ENCODE measurements around the gene DNAJA4. TPM values are rescaled to one million over a fixed set of nuclear protein-coding genes. Genes with fewer than 3 reads are reported as not detected.

DNAJA4 gene
- total RNA-seq (ENCODE audit: insufficient read depth, low replicate concordance) = 30.1 TPM

DNA sequence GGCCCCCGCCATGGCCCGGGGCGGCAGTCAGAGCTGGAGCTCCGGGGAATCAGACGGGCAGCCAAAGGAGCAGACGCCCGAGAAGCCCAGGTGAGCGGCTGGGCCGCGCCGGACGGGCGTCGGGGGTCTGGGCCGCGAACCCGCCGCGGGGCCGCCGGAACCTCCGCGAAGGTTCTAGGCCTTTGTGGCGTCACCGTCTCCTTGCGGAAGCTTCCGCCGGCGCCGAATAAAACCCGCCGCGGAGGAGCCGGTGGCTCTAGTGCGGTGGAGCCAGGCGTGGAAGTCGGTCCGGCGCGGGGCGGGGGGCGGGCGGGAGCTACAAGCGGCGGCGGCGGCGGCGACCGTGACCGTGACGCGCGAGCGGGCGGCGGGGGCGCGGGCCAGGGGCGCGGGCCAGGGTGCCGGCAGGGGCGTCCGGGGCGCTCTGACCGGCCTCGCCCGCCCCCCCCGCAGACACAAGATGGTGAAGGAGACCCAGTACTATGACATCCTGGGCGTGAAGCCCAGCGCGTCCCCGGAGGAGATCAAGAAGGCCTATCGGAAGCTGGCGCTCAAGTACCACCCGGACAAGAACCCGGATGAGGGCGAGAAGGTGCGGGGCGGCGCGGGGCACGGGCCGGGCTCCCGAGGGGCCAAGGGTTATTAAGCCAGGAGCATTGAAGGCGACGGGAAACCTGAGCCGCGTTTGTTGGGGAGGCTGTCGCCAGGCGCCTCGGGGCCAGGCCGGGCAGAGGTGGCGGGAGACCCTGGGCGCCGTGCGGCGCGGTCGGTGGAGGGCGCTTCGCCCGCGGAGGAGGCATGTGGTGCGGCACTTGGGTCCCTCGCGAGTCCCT, at the start of gene DNAJA4:
DNAJA4 (plus strand) TSS at position 259 of the 833 bp plus-strand sequence; CDS start at position 461, 202 bp downstream.
- peak; percentile 55 for DNase-seq (ENCODE audit: low spot score)

DNA sequence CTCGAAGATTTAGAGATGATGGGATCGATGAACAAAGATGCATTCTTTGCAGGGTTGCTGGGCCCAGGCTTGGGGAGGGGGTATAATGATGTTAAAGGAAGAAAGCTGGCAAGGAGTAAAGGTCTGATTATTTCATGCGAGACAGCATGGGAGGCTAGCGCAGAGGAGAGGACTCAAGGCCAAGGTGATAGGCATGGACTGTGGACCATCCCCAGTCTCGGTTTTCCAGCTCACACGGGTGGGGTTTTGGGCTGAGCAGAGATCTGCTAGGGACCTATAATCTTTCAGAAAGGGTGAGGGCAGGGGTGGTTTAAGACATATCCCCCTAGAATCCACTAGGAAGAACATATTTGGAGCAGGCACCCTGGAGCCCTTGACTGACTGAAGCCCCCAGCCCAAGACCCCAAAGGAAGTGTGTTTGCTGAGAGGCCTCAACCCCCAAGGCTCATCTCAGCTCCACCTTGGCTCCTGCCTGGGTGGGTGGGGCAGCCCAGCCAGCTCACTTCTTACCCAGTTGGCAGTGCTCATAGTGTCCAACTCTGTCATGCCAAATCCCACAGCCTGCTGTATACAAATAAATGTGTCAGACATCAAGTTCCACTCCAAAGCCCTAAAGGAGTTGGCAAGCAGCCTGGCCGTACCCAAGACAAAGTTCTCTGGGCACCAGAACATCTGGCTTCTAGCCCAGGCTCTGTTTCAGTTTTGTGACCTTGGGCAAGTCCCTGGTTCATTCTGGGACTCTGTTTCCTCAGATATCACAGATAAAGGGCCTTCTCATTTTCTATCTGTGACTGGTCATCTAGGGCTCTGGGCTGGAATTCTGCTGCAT, 47.9 kb upstream of the DNAJA4 start:
- DNase-seq (ENCODE audit: low spot score) = no peak

DNA sequence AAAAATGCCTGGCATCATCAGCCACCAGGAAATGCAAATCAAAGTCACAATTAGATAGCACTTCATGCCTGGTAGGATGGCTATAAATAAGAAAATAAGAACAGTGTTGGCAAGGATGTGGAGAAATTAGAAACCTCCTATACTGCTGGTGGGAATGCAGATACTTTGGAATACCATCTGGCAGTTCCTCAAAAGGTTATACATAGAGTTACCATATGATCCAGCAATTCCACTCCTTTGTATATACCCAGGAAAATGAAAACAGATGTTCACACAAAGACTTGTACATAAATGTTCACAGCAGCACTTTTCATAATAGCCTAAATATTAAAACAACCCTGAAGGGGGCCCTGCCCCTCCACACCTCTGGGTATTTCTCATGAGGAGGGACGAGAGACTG, 43.6 kb upstream of the DNAJA4 start:
- DNase-seq (ENCODE audit: low spot score) = no peak

DNA sequence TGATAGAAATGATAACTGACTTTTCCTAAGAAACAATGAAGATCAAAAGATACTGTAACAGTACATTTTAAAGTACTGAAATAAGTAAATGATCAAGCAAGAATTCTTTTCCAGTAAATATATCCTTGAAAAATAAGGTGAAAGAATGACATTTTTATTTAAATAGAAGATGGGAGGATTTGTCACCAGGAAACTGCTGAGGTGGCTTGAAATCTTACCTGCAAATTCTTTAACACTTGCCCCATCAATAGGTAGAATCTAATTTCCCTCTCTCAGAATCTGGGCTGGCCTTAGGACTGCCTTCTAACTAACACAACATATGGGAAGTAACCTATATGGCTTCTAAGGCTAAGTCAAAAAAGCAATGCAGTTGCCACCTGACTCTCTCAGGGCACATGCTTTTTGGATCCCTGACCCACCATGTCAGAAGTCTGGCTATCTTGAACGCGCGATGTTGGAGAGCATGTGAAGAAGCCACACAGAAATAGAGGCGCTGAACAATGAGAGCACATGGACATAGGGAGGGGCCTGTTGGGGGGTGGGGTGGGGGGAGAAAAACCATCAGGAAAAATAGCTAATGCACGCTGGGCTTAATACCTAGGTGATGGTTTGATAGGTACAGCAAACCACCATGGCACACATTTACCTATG, 41.5 kb upstream of the DNAJA4 start:
- DNase-seq (ENCODE audit: low spot score) = no peak

DNA sequence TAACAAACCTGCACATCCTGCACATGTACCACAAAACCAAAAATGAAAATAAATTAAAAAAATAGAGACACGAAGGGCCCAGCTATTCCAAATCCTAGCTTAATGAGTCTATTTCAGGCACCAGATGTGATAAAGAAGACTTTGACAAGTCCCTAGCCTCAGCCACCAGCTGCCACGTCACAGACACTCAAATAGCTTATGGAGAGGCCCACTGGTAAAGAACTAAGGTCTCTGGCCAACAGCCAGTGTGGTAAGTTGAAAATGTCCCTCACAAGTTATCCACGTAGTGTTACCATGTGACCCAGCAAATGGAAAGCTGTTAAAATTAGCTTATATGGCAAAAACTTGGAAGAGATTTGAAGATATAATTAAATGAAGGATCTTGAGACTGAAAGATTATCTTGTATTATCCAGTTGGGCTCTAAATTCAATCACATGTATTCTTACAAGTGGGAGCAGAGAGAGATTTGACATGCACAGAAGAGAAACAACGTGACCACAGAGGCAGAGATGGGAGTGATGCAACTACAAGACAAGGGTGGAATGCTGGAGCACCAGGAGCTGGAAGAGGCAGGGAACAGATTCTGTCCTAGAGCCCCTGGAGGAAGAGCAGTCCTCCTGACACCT, 40.9 kb upstream of the DNAJA4 start:
- DNase-seq (ENCODE audit: low spot score) = no peak

DNA sequence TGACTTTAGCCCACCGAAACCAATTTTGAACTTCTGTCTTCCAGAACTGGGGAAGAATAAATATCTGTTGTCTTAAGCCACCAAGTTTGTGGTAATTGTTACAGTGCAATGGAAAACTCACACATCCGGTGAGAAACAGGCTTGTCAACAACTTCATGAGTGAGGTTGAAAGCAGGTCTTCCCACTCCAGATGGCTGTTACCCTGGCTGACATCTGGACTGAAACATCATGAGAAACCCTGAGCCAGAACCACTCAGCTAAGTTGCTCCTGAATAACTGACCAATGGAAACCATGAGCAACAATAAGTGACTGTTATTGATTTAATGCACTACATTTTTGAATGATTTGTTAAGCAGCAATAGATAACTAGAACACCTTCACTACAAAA, 40.3 kb upstream of the DNAJA4 start:
- no peak for DNase-seq (ENCODE audit: low spot score)

DNA sequence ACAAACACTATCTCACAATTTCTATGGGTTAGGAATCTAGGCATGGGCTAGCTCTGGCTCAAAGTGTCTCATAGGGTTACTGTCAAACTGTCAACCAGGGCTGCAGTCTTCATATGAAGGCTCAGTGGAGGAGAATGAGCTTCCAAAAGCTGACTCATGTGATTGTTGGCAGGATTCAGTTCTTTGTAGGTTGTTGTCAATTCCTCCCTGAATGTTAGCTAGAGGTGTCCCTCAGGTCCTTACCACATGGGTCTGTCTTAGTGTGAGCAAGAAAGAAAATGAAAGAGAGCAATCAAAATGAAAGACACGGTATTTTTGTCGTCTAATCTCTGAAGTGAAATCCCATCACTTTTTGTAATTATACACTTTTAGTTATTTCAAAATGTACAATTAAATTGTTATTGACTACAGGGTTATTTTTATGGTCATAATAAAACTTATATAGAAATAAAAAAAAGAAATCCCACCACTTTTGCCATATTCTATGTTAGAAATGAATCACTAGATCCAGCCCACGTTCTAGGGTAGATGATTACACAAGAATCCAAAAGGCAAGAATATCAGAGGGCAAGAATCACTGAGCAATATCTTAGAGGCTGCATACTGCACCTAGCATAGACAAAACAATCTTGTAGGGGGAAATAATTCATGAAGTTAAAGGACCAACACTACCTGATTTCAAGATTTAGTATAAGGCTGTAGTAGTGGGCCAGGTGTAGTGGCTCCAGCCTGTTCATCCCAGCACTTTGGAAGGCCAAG, 38.4 kb upstream of the DNAJA4 start:
- DNase-seq (ENCODE audit: low spot score) = no peak

DNA sequence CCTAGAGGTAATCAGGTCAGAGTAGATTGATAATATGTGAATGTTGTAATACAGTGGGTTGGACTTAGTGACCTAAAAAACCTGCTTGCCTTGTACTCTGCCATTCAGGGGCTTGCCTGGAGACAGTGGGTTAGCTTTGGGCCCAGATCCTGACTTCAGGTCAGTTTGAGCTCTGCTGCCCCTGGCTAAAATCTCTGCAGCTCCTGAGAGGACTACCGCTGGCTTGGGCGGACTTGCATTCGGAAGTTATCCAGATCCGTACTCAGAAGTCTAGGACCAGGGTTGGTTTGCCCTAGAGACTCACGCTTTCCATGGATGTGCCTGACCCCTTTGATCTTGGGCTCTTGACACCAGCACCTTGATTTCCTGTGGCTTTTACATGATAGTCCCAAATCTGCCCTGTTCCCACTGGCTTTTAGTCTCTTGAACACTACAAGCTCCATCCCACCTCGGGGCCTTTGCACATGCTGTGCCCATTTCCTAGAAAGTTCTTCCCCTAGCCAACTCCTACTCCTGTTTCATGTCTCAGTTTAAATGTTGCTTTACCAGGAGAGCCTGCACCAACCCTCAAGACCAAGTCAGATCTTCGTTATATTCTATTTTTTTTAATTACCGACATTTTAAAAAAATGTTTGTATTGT, 35.9 kb upstream of the DNAJA4 start:
- DNase-seq (ENCODE audit: low spot score) = no peak

DNA sequence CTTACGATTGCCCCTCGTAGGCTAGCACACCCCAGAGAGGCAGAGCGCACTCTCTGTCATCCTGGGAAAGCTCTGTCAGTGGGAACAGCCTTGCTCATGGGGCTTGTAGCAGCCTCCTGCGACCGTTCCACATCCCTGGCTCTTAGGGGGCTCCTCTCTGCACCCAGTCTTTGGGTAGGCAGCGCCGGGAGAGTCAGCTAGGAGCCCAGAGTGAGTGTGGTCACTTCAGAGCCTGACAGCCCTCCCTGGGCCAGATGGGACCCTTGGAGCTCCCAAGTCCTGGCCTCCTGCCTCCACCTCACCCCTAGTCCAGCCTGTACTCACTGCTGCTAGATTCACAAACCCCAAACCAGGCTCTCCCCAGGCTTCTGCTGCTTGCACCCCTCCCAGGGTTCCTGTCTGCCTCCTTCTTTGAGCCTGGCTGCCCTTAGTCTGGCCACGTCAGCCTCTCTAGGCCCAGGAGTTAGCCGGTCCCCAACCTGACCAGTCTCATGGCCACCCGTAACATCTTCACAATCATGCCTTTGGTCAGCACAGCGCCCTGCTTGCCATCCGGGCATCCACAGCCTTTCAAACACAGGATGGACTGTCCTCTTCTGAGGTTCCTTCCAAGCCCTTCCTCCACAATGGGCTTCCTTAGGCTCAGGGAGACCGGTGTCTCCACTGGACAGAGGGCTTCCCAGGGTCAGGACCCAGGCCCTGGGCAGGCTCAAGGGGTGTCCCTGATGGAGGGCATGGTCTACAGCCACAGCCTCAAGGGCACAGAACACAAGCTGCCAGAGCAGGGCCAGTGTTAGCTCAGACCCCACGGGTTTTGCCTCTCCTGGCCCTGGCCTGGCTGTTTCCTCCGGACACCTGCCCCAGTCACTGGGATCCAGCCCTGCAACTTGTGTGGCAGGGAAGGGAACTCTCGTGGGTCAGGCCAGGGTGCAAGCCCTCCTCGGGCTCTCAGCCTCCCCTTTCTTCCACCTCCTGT, 34.6 kb upstream of the DNAJA4 start:
- no peak for DNase-seq (ENCODE audit: low spot score)

DNA sequence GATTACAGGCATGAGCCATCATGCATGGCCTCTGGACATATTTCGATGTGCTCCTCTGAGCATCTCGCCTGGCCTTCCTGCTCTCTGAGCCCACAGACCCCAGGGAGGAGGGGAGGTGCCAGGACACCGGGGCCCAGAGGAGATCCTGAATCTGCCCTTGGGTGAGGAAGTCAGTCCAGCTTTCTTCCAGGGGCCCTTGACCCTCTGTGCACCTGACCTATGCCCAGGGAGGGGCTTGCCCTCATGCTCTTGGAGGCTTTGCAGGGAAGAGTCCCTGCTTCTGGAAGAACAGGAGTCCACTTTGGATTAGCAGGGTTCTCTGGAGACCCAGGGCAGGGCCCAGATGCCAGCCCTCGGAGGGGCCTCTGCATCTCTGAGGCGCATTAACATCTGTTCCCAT, 31.4 kb upstream of the DNAJA4 start:
- no peak for DNase-seq (ENCODE audit: low spot score)

DNA sequence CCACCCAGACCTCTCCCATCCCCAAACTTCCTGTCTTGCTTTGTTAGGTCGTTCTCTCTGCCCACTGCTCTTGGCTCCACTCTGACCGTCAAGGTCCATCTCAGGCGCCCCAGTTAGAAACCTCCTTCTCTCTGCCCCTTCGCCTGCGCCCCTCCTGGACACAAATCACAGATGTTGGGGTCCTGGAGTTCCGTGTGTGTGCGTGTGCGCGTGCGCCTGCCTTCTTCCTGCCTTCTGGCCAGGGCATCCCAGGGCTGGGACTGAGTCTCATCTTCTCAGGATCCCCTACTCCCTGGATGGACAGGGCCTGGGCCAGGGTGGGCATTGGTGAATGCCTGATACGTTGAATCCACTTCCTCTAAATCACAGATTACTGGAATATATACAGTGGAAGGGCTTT, 30.9 kb upstream of the DNAJA4 start:
- no peak for DNase-seq (ENCODE audit: low spot score)

DNA sequence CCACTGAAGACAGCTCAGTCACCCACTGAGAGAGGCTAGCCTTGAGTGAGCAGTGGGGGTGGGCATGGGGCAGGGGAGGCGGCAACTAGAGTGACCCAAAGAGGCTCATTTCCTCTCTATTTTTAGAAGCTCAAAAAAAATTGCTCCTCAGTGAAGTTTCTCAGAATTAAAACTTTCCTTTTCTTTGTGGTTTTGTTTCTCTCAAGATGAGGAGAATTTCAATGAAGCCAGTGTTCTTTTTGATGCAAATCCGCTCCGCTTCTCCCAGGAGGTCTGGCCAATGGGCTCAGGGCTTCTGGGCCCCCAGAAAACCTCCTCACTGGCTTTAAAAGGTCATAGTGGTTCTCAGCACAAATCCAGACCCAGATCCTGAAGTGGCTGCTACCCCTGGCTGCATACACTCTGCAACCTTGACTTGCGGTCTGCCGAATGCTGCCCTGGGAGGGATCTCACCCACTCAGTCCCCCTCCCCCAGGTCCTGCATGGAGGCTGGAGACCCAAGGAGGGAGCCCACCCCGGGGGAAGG, 29.8 kb upstream of the DNAJA4 start, which contains the start of gene ACSBG1:
ACSBG1 (minus strand) TSS at position 51 of the 526 bp plus-strand sequence. CDS start 64 bp downstream, outside the sequence.
- no peak for DNase-seq (ENCODE audit: low spot score)

DNA sequence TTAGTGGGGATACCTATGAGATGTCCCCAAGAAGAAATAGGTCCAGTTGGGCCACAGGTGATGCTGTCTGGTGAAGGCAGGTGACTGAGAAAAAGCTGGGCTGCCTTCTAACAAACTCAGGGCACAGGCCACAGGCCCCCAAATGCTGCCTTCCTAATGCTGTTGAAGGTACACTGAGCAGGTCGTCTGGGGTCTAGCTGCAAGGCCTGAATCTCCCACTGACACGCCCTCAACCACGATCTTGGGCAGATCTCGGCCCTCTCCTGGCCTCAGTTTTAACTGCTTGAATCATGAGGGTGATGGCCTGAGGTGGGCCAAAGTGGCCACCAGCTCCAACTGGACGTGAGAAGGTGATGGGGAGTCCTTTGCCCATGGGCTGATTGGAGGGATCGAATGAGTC, 27.9 kb upstream of the DNAJA4 start:
- DNase-seq (ENCODE audit: low spot score) = no peak

DNA sequence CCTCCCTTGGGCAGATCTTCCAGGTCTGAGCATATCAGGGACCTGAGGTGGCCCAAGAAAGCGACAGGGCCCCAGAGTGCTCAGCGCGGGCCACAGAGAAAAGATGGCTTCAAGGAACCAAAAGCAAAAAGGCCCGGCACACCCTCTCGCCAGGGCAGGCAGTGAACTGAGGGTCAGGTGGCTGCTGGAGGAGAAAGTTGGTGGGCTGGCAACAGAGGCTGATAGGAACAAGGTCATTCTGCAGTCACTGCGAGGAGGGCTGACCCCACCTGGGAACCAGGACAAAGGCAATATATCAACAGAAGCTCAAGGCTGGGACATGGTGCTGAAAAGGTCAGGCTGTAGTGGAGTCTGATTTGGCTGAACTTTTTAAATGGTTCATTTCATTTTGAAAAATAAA, 27.2 kb upstream of the DNAJA4 start:
- DNase-seq (ENCODE audit: low spot score) = no peak

DNA sequence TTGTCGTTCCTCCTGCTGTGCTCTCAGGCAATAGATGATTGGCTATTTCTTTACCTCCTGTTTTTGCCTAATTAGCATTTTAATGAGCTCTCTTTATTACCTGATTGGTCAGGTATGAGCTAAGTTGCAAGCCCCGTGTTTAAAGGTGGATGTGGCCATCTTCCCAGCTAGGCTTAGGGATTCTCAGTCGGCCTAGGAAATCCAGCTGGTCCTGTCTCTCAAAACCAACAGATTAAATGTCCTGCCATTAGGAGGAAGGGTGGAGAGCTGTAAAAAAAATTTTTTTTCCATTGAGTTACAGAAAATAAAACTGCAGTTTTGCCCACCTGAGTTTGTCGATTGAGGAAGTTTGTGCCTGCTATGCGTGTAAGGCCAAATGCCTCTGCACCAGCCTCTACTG, 24.6 kb upstream of the DNAJA4 start:
- no peak for DNase-seq (ENCODE audit: low spot score)

DNA sequence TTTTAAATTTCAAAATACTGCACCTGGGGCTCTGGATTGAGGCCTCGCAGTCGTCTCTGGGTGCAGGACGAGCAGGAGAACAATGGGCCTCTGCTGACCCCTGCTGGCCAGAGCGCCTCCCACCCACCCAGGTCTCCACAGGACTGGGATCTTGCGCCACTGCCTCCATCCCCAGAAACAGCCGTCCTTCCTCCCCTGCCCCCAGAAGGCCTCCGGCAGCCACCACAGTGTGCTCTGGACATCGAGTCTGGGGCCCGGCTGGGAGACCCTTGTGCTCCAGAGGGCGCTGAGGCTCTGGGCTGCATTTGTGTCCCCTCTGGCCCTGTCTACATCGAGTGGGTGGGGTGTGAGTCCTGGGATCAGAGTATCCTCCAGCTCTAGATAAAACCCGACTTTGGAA, 23.3 kb upstream of the DNAJA4 start:
- DNase-seq (ENCODE audit: low spot score) = peak; percentile 83

DNA sequence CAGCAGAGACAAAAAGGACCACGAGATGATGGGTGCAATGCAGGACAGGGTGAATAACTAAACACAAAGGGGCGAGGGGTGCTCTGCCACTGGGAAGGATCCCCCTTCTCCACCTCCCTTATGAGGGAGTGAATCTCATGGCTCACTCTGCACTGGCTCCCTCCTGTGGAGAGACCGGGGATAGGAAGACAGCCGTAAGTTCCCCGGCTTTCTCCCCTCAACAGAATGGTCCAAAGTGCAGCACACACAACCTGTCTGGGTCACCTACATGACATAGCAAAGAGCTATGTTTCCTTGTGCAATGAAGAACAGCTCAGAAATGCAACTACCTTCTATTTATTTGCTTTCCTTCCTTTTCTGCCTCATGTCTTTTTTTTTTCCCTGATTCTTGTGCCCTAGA, 22.2 kb upstream of the DNAJA4 start:
- no peak for DNase-seq (ENCODE audit: low spot score)

DNA sequence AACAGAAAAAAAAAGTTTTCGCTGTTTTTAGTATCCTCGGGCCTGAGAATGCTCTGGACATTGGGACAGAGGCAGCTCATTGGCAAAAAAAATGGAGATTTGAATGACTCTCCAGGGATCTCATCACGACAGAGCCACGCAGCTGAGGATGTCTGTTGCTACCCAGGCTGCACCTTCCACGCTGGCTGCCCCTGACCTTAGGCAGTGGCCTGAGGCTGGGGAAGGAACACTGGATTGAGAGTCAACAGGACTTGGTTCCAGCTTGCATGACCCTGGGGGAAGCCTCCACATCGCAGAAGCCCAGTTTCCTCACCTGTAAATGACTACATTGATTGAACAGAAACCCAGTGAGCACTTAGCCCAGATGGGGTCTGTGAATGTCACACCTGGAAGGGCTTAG, 21.3 kb upstream of the DNAJA4 start:
- DNase-seq (ENCODE audit: low spot score) = no peak

DNA sequence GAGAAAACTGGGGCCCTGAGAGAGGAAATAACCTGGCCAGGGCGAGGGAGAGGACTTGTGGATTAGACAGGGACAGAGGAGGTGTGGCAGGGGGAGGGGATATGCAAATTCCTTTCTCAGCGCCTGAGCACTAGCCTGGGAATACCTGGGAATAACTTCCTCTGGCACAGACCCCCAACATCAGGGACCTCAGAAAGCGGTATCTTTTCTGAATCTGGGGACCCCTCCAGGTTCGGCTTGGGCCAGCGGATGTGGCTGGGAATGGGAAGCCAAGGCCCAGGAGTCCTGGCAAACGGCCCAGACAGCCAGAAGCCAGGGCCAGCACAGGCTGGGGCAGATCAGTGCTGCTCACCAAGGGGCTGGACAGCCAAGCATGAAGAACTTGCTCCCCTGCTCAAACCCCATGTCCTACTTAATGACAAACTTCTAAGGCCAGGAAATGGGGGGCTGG, 20.8 kb upstream of the DNAJA4 start:
- no peak for DNase-seq (ENCODE audit: low spot score)
